Stimulated activated CD4-positive, alpha-beta T cell treated with anti-CD3 and anti-CD28 coated beads, Interleukin-4, amount 100 ng/mL, for 48 hours (primary cell): ENCODE measurements around the gene DCDC1.

Experiments used
- DNase-seq, 2 donors: peaks; one replicate each; pipeline ENCODE4 v3.0.0-alpha.2; 2020; ENCODE audit warnings: low read depth in 2 of 2

The DCDC1 gene

GRCh38 chr11:31106968-31107576, 262.5 kb downstream of the DCDC1 start:
- DNase-seq = peak; percentile 25 to 46

DNA sequence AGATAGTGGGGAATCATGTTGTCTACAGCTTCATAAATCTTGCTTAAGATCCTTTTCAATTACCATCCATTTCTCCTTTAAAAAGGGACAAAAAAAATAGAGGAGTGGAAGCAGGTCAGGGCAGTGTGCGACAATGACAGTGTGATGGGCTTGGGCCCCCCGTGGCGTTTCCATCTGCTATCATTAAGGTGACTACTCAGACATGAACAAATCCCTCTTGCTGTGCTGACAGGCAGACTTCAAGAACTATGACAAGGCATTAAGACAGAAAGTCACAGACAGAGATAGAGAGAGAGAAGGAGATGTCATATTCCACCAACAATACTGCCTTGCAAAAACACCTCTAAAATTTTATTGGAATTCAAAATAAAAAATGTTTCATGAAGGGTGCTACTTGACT, 263.2 kb downstream of the DCDC1 start:
- no peak for DNase-seq

DNA sequence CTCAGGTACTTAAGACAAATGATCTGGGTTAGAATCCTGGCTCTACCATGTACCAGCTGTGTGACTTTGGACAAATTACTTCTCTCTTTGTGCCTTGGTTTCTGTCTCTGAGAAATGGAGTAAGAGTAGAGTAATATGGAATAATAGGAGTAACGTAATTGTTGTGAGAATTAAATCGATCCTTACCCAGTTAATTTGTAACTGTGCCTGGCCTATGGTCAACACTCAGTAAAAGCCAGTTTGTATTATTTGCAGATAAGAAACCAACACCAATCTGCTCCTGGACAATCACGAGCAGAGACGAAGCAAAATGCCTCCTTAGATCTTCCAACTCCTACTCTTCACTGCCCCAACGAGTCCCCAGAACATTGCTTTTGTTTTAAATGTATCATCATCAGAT, 266.7 kb downstream of the DCDC1 start:
- no peak for DNase-seq

DNA sequence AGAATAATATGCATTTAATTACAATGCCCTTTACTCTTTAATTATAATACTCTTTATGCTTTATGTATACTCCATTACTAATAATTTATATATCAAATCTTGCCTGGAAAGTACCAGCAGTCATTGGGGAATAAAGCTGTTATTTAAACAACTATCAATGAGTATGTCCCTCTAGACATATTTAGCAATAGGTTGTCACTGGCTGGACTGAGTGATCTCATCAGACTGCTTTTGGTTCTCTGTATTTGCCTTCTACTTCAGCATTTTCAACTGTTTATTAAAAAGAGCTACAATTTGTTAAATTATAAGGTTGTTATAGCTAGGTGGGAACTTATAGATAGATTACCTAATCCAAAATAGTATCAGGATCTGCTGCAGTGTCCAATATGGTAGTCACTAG, 267.2 kb downstream of the DCDC1 start:
- no peak for DNase-seq

- DNase-seq = no peak
These were observed 273.2 kb downstream of the DCDC1 start for GRCh38 chr11:31096191-31096805.

DNA sequence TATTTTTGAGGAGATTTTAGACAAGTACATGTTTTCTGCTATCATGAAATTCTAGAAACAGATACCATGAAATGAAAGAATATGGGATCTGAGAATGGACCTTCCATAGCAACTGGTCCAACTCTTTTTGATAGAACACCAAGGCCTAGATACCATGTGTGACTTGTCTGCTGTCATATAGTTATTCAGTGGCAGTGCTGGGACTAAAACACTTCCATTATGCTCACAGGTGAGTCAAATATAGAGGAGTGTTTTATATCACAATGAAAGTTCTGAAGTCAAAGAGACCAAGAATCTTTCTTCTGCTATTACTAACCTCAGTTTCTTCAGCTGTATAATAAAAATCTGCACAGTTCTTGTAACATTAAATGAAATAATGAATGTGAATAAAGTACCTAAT, 276.9 kb downstream of the DCDC1 start:
- DNase-seq = no peak

- DNase-seq = no peak
These were observed 280.4 kb downstream of the DCDC1 start for GRCh38 chr11:31089117-31089516.

GRCh38 chr11:31069447-31070205, 299.9 kb downstream of the DCDC1 start:
- DNase-seq = no peak

- no peak for DNase-seq
These were observed 308.7 kb downstream of the DCDC1 start for GRCh38 chr11:31060880-31061279.

DNA sequence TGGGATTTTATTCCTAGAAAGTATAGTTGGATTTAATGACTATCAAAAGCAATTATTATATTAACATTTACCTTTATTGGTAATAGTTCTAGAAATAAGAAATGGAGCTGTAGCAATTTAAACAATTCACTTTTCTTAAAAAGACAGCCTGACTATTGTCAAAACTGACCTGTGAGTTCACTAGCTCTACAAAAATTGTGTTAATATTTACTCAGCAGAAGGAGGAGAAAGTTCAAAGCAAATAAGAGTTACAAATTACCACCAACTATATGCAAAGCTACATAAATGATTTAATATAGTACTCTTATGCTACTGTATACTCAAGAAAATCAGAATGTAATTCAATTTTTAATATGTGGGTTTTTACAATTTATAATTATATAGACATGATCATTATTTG, 310.0 kb downstream of the DCDC1 start:
- no peak for DNase-seq

DNA sequence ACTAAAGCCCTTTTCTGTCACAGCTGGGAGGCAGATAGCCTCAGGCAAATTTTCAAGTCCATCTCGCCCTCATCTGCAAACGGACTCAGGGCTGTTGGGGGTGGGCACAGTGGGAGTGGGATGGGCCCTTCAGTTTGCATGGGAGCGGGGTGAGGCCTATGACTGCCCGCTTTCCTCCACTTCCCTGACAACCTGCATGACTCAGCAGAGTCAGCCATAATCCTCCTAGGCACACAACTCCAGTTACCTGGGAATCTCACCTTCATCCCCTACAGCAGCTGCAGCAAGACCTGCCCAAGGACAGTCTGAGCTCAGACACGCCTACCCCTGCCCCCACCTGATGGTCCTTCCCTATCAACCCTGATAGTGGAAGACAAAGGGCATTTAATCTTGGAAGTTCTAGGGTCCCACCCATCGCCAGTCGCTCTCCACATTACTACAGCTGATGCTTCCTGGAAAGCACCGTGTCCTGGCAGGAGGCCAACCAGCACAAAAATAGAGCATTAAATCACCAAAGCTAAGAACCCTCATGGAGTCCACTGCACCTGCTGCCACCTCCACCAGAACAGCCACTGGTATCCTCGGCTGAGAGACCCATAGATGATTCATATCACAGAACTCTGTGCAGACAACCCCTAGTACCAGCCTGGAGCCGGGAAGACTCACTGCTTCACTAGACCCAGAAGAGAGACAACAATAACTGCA, 319.3 kb downstream of the DCDC1 start:
- DNase-seq = no peak

DNA sequence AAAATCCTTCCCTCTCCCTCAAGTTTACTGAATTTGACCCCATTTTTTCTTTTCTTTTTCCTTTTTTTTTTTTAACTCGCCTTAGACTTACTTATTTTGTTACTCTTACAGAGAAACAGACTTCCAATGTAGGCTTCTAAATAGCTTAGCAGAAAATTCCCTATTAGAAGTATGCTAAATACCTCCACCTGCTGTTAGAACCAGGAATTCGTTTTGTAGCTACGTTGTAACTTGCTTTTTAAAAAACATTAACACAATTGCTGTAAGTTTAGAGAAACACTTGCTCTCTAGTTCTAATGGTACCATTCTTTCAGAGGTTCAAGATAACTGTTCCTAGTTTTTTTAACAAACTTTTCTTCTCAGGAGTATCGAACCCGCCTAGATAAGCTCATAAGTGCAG, 324.2 kb downstream of the DCDC1 start:
- no peak for DNase-seq

GRCh38 chr11:31030138-31030792, 339.3 kb downstream of the DCDC1 start:
- DNase-seq = no peak

GRCh38 chr11:31026315-31026714, 343.2 kb downstream of the DCDC1 start:
- no peak for DNase-seq

DNA sequence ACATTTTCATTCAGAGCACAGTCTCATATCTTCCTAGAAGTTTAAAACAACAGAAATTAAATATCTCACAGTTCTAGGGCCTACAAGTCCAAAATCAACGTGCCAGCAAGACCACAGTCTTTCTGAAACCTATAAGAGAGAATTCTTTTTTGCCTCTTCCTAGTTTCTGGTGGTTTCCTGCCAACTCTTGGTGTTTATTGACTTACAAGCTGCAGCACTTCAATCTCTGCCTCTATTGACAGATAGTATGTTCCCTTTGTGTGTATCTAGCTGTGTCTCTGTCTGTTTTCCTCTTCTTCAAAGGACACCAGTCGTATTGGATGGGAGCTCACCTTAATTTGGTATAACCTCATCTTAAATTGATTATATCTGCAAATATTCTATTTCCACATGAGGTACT, 347.5 kb downstream of the DCDC1 start:
- no peak for DNase-seq

DNA sequence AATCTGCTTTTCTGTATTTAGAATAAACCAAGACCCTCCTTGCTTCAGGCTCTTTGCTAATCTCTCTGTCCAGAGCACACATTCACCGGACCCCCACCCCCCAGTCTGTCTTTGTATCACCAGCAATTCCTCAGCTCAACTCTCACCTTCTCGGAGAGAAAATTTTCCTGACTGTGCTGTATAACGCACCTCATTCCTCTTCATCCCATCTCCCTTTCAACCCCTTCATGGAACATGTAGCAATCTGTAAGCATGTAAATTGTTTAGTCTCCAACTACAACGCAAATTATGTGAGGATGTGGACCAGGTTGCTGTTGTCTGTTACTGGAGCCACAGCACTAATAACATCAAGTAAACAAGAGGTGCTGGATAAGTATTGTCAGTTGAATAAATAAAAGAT, 349.8 kb downstream of the DCDC1 start:
- DNase-seq = no peak

- DNase-seq = no peak
These were observed 364.3 kb downstream of the DCDC1 start for GRCh38 chr11:31005202-31005601.

DNA sequence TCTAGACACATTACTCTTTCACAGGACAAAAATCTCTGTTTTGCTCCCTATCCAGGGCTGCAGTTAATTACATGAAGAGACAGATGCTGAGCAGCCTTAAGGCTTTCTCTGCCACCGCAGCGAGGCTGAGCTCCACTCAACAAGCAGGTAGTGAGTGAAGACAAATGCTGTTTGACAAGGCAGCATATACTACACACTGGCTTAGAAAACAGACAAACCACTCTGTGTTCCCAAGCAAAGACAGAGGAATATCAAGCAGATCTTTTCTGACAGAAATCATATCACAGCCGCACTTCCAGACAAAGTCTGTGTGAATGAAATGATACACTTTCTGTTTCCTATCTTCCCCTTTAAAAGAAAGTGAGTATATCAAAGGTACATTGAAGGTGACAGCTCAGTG, 368.1 kb downstream of the DCDC1 start:
- DNase-seq = no peak

DNA sequence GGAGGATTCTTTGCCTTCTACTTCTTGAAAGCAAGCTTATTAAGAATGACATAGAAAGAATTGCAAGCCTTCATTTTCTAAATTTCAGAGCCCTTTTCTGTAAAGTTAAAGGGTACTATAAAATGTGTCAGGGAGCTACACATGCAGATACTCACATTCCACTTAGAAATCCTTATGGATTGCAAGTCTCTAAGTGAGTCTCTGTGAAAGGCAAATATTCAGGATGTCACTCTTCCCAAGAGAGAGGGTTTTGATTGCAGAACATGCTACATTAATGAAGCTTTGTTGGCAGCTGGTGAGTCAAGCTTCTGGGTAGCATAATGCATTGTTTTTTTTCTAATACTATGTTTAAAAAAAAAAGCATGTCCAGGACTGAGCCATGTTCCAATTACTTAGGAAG, 369.2 kb downstream of the DCDC1 start:
- DNase-seq = no peak

- DNase-seq = no peak
These were observed 377.1 kb downstream of the DCDC1 start for GRCh38 chr11:30992513-30992849.

DNA sequence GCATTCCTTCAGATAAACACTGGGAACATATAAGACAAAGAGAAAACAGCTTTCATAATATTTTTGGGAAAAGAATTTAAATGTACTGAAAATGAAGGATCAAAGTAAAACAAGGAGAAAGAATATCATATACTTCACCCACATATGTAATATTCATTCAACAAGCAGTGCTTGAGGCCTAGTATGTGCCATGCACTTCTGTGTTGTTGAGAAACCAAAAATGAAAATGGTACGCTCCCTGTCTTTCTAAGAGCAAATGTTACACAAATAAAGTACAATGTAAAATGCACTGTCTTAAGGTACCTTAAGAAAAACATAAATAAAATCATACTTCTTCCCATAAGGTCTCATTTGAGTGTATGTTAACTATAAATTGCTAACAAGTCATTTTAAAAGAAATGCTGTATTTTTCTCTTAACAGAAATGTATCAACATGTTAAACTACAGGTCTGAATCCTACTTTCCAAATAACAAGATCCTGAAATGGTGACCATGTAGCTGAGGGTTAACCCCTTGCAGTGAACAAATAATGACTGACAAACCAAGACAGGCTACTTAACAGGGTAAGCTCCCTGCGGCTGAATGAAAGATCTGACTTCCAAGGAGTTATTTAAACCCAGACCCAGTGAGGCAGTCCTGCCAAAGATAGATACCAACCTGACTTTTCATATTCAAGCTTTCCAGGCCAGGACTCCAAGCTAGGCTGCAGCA, 377.6 kb downstream of the DCDC1 start:
- no peak for DNase-seq

- no peak for DNase-seq
These were observed 378.2 kb downstream of the DCDC1 start for GRCh38 chr11:30991376-30991775.
